Activated CD8-positive, alpha-beta memory T cell treated with anti-CD3 and anti-CD28 coated beads for 36 hours (primary cell): ENCODE measurements around the gene KLHL41. TPM values are rescaled to one million over a fixed set of nuclear protein-coding genes. Genes with fewer than 3 reads are reported as not detected.
"Not testable (repeated sequence)": the region's sequence is repeated elsewhere in the genome, so short reads cannot be mapped to it uniquely, and the experiment has no call there.

Experiments
- CTCF ChIA-PET: fragments of 350-600 bp; sonication (Branson Sonifier 250); formaldehyde crosslinking; loops from one replicate; lab custom pipeline; 2021; ENCODE audit warnings: antibody characterized with exemption; lab: Charles Lee
- POLR2A ChIA-PET: fragments of 350-600 bp; sonication (Branson Sonifier 250); formaldehyde crosslinking; loops from one replicate; lab custom pipeline; 2021; ENCODE audit warnings: antibody characterized with exemption; lab: Charles Lee
- total RNA-seq, 2 experiments: library from RNA; stranded (reverse); gene quantifications; one replicate each; pipeline ENCODE4 v1.2.3, GENCODE V29; 2021

Gene KLHL41
- total RNA-seq, 2 experiments from 2014 or later = 0.15 to 0.25 TPM

DNA sequence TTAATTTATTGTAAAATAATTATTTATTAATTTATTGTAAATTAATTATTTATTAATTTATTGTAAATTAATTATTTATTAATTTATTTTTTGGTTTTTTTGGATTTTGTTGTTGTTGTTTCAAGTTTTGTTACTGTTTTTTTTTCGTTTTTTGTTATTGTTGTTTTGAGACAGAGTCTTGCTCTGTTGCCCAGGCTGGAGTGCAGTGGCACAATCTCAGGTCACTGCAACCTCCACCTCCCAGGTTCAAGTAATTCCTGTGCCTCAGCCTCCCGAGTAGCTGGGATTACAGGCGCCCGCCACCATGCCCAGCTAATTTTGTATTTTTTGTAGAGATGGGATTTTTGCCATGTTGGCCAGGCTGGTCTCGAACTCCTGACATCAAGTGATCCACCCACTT is 52.6 kb downstream of the KLHL41 start:
- CTCF ChIA-PET, POLR2A ChIA-PET: not testable (repeated sequence)

DNA sequence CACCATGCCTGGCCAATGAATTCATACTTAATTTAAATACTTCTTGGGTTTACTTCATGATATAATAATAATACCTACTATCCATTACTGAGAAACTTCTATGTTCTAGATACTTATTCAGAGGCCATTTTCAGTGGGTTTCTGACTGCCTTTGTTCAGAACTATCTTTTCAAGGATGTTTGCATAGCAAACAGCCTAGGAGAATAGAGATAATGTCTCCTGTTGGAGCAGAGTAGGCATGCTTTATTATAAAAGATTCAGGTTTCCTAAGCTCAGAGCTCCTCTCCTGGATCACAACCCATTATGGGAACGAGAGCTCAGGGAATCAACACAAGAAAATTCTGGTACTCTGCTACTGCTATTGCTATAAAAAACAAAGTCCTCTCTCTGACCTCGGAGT is 53.0 kb downstream of the KLHL41 start:
- POLR2A ChIA-PET = no interaction called here
- CTCF ChIA-PET = no interaction called here

DNA sequence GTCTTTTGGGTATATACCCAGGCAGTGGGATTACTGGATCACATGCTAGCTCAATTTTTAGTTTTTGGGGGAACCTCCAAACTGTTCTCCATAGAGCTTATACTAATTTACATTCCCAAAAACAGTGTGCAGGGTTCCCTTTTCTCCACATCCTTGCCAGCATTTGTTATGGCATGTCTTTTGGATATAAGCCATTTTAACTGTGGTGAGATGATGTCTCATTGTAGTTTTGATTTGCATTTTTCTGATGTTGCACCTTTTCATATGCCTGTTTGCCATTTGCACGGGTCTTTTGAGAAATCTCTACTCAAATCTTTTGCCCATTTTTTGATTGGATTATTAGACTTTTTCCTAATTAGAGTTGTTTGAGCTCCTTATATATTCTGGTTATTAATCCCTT is 56.2 kb downstream of the KLHL41 start:
- CTCF ChIA-PET = interaction anchor here (0.6 to 0.8 kb wide), 2 partner anchors 12 to 18 kb away, joined by 3 read pairs; no protein-coding TSS in a partner anchor
- POLR2A ChIA-PET = no interaction called here

DNA sequence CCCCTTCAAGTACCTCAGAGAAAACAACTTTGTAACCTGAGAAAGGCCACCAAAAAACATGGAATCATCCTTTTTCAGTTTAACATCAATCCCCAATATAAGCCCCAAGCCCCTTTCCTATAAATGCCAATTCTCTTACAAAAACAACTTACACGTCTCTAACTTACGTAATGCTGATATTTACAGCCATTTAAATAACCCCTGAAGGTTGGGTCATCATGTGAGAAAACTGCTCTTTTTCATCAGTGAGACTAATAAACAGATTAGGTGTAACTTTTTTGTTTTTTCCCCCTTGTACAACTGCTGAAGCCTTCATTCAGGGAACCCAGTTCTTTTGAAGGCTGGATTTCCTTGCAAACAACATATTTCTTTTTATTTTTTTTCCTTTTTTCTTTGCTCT is 60.4 kb downstream of the KLHL41 start:
- POLR2A ChIA-PET = interaction anchor here (0.6 kb wide), 1 partner anchor 448 kb away, joined by 3 read pairs; no protein-coding TSS in a partner anchor
- CTCF ChIA-PET = no interaction called here

DNA sequence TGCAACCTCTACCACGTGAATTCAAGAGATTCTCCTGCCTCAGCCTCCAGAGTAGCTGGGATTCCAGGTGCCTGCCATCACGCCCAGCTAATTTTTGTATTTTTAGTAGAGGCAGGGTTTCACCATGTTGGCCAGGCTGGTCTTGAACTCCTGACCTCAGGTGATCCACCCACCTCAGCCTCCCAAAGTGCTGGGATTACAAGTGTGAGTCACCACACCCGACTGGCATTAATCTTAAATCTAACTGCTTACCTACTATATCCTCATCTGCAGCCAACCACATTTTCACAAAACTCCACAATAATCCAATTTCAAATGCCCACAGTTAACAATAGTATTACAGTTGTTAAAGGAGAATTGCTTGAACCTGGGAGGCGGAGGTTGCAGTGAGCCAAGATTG is 61.2 kb downstream of the KLHL41 start:
- POLR2A ChIA-PET, CTCF ChIA-PET: not testable (repeated sequence)

DNA sequence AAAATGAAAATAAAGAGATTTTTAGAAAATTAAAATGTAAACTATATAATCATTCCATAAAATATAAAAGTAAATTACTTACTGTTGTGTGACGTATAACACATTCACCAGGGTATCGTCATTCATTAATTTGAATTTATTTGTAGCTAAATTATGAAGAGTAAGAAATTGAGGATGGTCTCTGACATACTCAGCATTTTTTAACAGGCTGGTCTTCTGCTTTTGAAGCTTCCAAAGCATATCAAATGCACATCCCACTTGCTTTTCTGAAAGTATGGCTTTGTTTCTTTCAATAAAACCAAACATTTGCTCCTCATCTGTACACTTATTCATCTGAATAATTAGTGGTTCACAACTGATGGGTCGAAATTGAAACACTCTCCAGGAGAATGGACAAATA is 62.1 kb downstream of the KLHL41 start:
- POLR2A ChIA-PET = interaction anchor here (0.6 to 2.5 kb wide), 2 partner anchors 13 to 199 kb away, joined by 3 to 14 read pairs; no protein-coding TSS in a partner anchor
- CTCF ChIA-PET = no interaction called here

DNA sequence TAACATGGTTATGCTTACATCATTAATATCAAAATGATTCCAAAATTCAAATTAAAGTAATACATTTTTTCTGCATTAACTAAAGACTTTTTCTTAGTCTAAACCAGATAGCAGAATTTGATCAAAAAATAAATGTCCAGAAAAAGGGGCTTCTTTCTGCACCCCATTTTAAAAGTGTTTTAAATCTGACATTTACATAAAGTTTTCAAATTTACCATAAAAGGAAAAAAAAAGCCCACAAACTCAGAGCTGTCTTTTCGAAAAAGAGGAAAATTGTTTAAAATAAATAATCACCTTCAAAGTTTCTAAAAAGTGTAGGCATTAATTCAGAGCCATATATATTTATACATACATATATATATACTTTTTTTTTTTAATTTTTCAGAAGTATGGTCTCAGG is 62.7 kb downstream of the KLHL41 start:
- ChIA-PET POLR2A (interaction anchor here (2.5 kb wide), 1 partner anchor 13 kb away, joined by 14 read pairs; no protein-coding TSS in a partner anchor), CTCF (no interaction called here)

DNA sequence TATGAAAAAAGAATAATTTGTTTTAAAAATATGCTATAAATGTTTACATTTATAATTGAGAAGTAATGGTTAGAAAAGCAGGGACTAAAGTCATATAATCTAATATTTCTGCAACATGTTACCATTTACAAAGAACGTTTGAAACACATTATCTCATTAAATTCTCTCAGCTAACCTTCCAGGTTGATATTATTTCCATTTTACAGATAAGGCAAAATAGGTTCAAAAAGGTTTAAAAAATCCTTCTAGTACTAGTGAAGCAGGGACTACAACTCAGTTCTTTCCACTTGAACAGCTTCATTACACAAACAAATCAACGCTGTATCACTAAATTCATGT is 63.3 kb downstream of the KLHL41 start:
- CTCF ChIA-PET = interaction anchor here (0.5 kb wide), 1 partner anchor 93 kb away, joined by 6 read pairs; the partner anchor contains the start of gene BBS5
- POLR2A ChIA-PET = interaction anchor here (2.5 kb wide), 1 partner anchor 12 kb away, joined by 14 read pairs; no protein-coding TSS in a partner anchor

DNA sequence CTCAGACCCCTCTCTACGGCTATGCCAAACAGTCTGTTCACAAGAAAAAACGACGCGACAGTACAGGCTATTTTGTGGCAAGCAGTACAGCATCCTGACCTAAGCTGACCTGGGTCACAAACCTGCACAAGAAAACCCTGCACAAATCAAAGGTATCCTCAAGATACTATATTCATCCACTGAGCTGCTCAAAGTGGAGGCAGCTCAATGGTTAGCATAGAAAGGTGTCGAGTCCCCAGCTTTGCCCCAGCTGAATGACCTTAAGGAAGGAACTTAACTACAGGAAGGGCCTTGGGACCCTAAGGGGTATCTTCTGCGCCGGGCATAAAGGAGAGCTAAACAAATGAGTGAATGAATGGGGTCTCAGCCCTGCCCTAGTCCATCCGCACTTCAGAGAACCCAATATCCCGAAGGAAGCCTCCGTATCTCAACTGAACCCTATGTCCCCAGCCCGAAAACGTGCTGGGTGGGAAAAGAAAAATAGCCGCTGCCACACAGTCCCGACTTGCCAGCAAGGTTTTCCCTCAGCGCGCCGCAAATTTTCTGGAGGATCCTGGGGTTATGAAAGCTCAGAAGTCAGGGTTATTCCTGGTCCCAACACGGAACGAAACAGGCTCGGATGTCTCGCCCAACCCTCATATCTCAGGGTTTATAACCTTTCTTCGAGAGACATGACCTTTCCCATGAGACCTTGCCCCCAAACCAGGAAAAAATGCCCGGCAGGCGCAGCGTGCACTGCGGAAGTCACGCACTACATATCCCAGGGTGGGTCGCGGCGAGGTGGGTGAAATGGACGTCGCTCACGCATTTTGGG is 63.9 kb downstream of the KLHL41 start, which contains the start of gene FASTKD1:
Gene FASTKD1 (minus strand): TSS at position 706 of the 814 bp plus-strand sequence. CDS start 1,836 bp downstream, outside the sequence.
- ChIA-PET CTCF (interaction anchor here (0.5 kb wide), 1 partner anchor 94 kb away, joined by 6 read pairs; the partner anchor contains the start of gene BBS5), POLR2A (interaction anchor here (2.5 kb wide), 1 partner anchor 12 kb away, joined by 14 read pairs; no protein-coding TSS in a partner anchor)

DNA sequence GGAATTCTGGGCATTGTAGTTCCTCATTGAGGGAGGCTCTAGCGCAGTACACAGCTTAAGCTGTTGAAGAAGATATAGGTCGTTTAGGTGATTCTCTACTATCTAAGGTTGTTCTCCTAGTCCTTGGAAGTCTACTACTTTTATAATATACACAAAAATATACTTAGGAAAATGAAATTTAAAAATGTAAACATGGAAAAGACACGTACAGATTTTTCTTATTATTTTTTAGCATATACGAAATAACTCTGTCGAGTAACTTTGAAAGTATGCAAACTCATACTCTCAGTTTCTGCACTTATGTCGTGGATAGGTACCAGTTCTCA is 64.4 kb downstream of the KLHL41 start:
- CTCF ChIA-PET = no interaction called here
- POLR2A ChIA-PET = interaction anchor here (2.5 kb wide), 1 partner anchor 11 kb away, joined by 14 read pairs; no protein-coding TSS in a partner anchor

DNA sequence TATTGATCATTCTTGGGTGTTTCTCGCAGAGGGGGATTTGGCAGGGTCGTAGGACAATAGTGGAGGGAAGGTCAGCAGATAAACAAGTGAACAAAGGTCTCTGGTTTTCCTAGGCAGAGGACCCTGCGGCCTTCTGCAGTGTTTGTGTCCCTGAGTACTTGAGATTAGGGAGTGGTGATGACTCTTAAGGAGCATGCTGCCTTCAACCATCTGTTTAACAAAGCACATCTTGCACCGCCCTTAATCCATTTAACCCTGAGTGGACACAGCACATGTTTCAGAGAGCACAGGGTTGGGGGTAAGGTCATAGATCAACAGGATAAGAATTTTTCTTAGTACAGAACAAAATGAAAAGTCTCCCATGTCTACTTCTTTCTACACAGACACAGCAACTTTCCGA is 65.0 kb downstream of the KLHL41 start:
- POLR2A ChIA-PET, CTCF ChIA-PET: not testable (repeated sequence)

DNA sequence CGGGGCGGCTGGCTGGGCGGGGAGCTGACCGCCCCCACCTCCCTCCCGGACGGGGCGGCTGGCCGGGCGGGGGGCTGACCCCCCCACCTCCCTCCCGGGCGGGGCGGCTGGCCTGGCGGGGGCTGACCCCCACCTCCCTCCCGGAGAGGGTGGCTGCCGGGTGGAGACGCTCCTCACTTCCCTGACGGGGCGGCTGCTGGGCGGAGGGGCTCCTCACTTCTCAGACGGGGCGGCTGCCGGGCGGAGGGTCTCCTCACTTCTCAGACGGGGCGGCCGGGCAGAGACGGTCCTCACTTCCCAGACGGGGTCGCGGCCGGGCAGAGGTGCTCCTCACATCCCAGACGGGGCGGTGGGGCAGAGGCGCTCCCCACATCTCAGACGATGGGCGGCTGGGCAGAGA is 65.8 kb downstream of the KLHL41 start:
- POLR2A ChIA-PET, CTCF ChIA-PET: not testable (repeated sequence)

Other genes starting within 250 kb of the KLHL41 start
- under 1 TPM; 0.08 to 0.17 TPM for gene LRP2, start 147.2 kb upstream of the KLHL41 start, total RNA-seq
- 1 to 10 TPM; 4.9 TPM for gene BBS5, start 30.2 kb upstream of the KLHL41 start, total RNA-seq
- gene FASTKD1, start 64.2 kb downstream of the KLHL41 start, total RNA-seq = 10 to 100 TPM; 66.1 to 66.8 TPM
- 10 to 100 TPM; 59.4 to 62.6 TPM for gene PPIG, start 74.6 kb downstream of the KLHL41 start, total RNA-seq
- under 1 TPM; 0.50 to 0.63 TPM for gene CFAP210, start 184.7 kb downstream of the KLHL41 start, total RNA-seq
- 1 to 10 TPM; 5.0 to 5.4 TPM for gene PHOSPHO2, start 184.8 kb downstream of the KLHL41 start, total RNA-seq
- 10 to 100 TPM; 14.6 to 15.2 TPM for gene KLHL23, start 224.1 kb downstream of the KLHL41 start, total RNA-seq